Mucosa of descending colon (tissue), 3 donors: ENCODE data around the gene KMT2B. TPM values are rescaled to one million over a fixed set of nuclear protein-coding genes. Genes with fewer than 3 reads are reported as not detected.

Experiments
- ATAC-seq: fragments of 200-7000 bp; cut with Tn5 transposase; one replicate; pipeline ENCODE4 v1.9.1; 2020; ENCODE audit warnings: mild to moderate bottlenecking, moderate library complexity
- DNase-seq, 3 donors: peaks; one replicate each; pipeline ENCODE4 v3.0.0-alpha.2; 2020
- H3K36me3 ChIP-seq: fragments of 200-600 bp; one replicate; pipeline ENCODE4 v1.8.0; 2021; ENCODE audit warnings: low read depth, mild to moderate bottlenecking
- H3K4me1 ChIP-seq: fragments of 200-600 bp; one replicate; pipeline ENCODE4 v1.8.0; 2021; ENCODE audit warnings: low read depth, mild to moderate bottlenecking
- H3K4me3 ChIP-seq: fragments of 200-600 bp; one replicate; pipeline ENCODE4 v1.8.0; 2021; ENCODE audit warnings: mild to moderate bottlenecking
- H3K9me3 ChIP-seq: fragments of 200-600 bp; one replicate; pipeline ENCODE4 v1.8.0; 2021; ENCODE audit warnings: mild to moderate bottlenecking
- intact Hi-C, 2 donors: fragments of 100-400 bp; cut with DNase I in 1 of 2; cut with micrococcal nuclease in 1 of 2; formaldehyde crosslinking; loops; one replicate each; pipeline versions ENCODE4 v1.11.0 to v1.11.1; 2022; cut with DNase I, micrococcal nuclease
- total RNA-seq, 3 donors: library from RNA; stranded (reverse); fragmentation: NEBNext Ultra II Directional in 2 of 3; extraction: Animal tissue kit (Norgen Biotek cat#: 25700) in 2 of 3; gene quantifications; one replicate each; pipeline versions ENCODE4 v1.2.1 to v1.2.4, GENCODE V29; 2021 to 2023
- TF ChIP-seq, protein P1 (sequence below): fragments of 200-600 bp; IDR thresholded peaks from one replicate; pipeline ENCODE4 v1.8.0; 2022; ENCODE audit warnings: antibody characterized with exemption, mild to moderate bottlenecking
- donor health status: DM: no; HTN: no; CAD: no; lungs with moderate emphysema.
- donor health status: DM: no; HTN: no; CAD: no.
- donor health status: DM: no; HTN: yes; CAD: no.

Gene KMT2B
- total RNA-seq, 3 donors from 2014 or later, result 35.9 to 49.2 (median 37.5) TPM

DNA sequence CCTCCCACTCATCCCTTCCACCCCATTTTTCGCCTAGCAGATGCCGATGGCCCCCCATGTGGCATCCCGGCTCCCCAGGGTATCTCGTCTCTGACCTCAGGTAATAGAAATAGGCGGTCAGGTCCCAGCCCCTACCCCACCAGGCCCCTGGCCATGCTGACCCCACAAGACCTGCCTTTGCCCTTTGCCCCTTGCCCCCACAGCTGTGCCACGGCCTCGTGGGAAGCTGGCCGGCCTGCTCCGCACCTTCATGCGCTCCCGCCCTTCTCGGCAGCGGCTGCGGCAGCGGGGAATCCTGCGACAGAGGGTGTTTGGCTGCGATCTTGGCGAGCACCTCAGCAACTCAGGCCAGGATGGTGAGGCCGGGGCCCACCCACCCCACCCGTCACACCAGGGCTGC lies 62.9 kb downstream of the KMT2B start:
- H3K4me3 ChIP-seq, result no peak overlapping the region
- intact Hi-C loops, result no loop called here
- ATAC-seq (no peak), DNase-seq (no peak)
- TF ChIP-seq, protein P1, sequence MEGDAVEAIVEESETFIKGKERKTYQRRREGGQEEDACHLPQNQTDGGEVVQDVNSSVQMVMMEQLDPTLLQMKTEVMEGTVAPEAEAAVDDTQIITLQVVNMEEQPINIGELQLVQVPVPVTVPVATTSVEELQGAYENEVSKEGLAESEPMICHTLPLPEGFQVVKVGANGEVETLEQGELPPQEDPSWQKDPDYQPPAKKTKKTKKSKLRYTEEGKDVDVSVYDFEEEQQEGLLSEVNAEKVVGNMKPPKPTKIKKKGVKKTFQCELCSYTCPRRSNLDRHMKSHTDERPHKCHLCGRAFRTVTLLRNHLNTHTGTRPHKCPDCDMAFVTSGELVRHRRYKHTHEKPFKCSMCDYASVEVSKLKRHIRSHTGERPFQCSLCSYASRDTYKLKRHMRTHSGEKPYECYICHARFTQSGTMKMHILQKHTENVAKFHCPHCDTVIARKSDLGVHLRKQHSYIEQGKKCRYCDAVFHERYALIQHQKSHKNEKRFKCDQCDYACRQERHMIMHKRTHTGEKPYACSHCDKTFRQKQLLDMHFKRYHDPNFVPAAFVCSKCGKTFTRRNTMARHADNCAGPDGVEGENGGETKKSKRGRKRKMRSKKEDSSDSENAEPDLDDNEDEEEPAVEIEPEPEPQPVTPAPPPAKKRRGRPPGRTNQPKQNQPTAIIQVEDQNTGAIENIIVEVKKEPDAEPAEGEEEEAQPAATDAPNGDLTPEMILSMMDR, result no peak
- H3K4me1 ChIP-seq, result no peaks in the 10 kb centered on the region
- no peaks in the 10 kb centered on the region for H3K9me3 ChIP-seq
- no peaks in the 10 kb centered on the region for H3K36me3 ChIP-seq

DNA sequence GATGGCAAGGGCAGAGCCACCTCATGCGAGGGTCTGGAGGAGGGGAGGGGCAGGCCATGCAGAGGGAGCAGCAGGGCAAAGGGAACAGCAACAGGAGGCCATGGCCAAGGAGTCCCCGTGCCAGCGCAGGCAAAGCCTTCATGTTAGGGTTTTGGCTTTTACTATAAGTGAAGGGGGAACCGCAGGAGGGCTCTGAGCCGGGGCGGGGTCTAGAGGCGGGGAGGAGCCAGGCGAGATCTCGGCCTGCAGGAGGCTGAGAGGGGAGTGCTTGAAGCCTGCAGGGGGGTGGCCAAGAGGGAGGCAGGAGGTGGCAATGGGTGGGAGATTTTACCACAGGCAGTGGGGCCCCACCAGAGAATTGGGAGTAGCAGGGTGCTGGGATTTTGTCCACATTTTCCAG lies 63.8 kb downstream of the KMT2B start:
- H3K36me3 ChIP-seq, result no peaks in the 10 kb centered on the region
- H3K9me3 ChIP-seq, result no peaks in the 10 kb centered on the region
- no peak for ATAC-seq
- intact Hi-C loops, result no loop called here
- no peak overlapping the region for H3K4me3 ChIP-seq
- TF ChIP-seq, protein P1, result no peak
- H3K4me1 ChIP-seq, result no peaks in the 10 kb centered on the region
- no peak for DNase-seq

- Histone ChIP-seq H3K36me3 (no peaks in the 10 kb centered on the region), H3K4me3 (no peak overlapping the region), H3K4me1 (no peaks in the 10 kb centered on the region), H3K9me3 (no peaks in the 10 kb centered on the region)
- ATAC-seq (no peak), DNase-seq (no peak)
- TF ChIP-seq, protein P1, result no peak
- intact Hi-C loops, result no loop called here
Measured at GRCh38 chr19:35782589-35782988, 64.8 kb downstream of the KMT2B start.

DNA sequence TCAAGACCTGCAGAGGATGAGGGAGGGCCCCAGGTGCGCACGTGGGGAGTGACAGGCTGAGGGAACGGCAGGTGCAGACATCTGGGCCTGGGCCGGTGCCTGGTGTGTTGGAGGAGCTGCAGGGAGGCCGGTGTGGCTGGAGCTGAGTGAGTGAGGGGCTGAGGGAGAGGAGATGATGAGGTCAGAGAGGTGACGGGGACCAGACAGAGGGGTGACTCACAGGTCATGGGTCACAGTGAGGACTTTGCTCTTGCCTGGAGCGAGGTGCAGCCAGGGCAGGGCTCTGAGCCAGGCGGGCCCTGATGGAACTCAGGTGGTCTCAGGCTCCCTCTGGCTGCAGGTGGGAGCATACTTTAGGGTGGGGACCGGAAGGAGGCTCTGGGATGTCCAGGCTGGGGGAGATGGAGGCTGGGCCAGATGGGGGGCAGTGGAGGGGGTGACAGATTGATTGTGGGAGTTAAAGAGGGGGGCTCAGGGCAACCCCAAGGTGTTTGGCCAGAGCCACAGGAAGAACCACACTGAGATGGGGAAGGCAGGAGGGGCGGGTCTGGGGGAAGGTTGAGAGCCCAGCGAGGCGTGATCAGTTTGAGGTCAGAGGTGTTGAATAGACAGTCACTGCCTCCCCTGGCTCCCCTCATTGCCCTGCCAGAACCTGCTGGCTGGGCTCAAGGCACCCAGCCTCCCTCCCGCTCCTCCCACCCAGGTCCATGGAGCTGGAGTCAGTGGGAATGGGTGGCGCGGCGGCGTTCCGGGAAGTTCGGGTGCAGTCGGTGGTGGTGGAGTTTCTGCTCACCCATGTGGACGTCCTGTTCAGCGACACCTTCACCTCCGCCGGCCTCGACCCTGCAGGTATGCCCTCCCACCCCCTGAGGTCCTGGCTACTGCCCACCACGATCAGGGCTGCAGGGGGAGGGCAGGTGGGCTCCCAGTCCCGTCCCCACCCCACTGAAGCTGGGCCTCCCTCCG lies 65.9 kb downstream of the KMT2B start:
- H3K4me3 ChIP-seq, result no peak overlapping the region
- H3K36me3 ChIP-seq, result no peaks in the 10 kb centered on the region
- DNase-seq (no peak), ATAC-seq (peak; percentile 11)
- TF ChIP-seq, protein P1, result no peak
- intact Hi-C loops, result no loop called here
- no peaks in the 10 kb centered on the region for H3K4me1 ChIP-seq
- H3K9me3 ChIP-seq, result no peaks in the 10 kb centered on the region

DNA sequence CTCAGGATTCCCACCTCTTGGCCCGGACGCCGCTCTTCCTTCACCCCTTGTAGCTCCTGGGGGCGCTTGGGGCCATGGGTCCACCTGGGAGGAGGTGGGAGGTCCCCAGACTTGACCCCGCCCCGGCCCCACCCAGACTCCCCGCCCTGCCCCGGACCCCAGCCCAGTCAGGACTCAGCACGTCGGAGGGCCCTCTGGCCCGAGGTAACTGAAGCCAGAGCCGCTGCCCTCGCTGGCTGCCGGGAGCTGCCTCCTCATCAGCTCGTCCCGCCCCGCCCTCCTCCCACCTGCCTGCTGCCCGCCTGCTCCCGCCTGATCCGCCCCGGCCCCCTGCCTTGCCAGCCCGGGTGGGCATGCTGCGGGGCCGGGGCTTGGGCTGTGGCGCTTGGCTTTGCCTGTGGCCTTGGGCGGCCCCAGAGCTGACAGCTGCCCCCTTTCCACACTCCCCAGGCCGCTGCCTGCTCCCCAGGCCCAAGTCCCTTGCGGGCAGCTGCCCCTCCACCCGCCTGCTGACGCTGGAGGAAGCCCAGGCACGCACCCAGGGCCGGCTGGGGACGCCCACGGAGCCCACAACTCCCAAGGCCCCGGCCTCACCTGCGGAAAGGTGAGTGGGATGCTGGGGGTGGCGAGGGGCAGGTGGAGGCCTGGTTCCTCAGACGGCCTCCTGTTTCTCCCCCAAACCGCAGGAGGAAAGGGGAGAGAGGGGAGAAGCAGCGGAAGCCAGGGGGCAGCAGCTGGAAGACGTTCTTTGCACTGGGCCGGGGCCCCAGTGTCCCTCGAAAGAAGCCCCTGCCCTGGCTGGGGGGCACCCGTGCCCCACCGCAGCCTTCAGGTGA lies 66.9 kb downstream of the KMT2B start:
- Histone ChIP-seq H3K36me3 (no peaks in the 10 kb centered on the region), H3K9me3 (no peaks in the 10 kb centered on the region), H3K4me1 (no peaks in the 10 kb centered on the region), H3K4me3 (no peak overlapping the region)
- TF ChIP-seq, protein P1, result no peak
- intact Hi-C loops, result no loop called here
- DNase-seq (no peak), ATAC-seq (no peak)
